Esophagus (tissue), 2 donors: ENCODE results near the gene HDAC5. TPM values are rescaled to one million over a fixed set of nuclear protein-coding genes. Genes with fewer than 3 reads are reported as not detected.

Experiments
- polyA plus RNA-seq, 2 donors: library from polyadenylated mRNA; stranded (reverse); fragments of 200-250 nt; gene quantifications; one replicate each; pipeline ENCODE4 v1.2.3, GENCODE V29; 2013
- donor health status: healthy with polysubstance abuse.
- donor health status: Bipolar disorder and iron deficiency.

HDAC5 gene
- polyA plus RNA-seq, 2 donors: 45.7 to 54.7 TPM

Other genes with a start within 250 kb of the HDAC5 start
- gene MPP2, start 216.1 kb downstream of the HDAC5 start, polyA plus RNA-seq: under 1 TPM; 0.39 to 0.72 TPM
- gene PPY, start 181.2 kb downstream of the HDAC5 start, polyA plus RNA-seq: not detected
- gene PYY, start 169.7 kb downstream of the HDAC5 start, polyA plus RNA-seq: not detected
- gene NAGS, start 119.0 kb downstream of the HDAC5 start, polyA plus RNA-seq: 1 to 10 TPM in 1 of 2 donors, under 1 TPM in 1; 0.67 to 1.9 TPM
- 10 to 100 TPM; 12.9 to 26.5 TPM for gene TMEM101, start 108.7 kb downstream of the HDAC5 start, polyA plus RNA-seq
- gene LSM12, start 57.0 kb downstream of the HDAC5 start, polyA plus RNA-seq: 10 to 100 TPM; 25.4 to 46.9 TPM
- 10 to 100 TPM; 36.3 to 43.5 TPM for gene G6PC3, start 52.9 kb downstream of the HDAC5 start, polyA plus RNA-seq
- 1 to 10 TPM; 1.7 to 2.5 TPM for gene HROB, start 18.3 kb upstream of the HDAC5 start, polyA plus RNA-seq
- under 1 TPM; 0.18 to 0.19 TPM for gene ASB16, start 47.1 kb upstream of the HDAC5 start, polyA plus RNA-seq
- 10 to 100 TPM; 25.2 to 37.5 TPM for gene TMUB2, start 63.3 kb upstream of the HDAC5 start, polyA plus RNA-seq
- gene ATXN7L3, start 76.2 kb upstream of the HDAC5 start, polyA plus RNA-seq: 10 to 100 TPM; 32.9 to 44.3 TPM
- gene UBTF, start 96.0 kb upstream of the HDAC5 start, polyA plus RNA-seq: 10 to 100 TPM; 30.3 to 35.2 TPM
- not detected for gene SLC4A1, start 144.5 kb upstream of the HDAC5 start, polyA plus RNA-seq
- gene RUNDC3A, start 185.0 kb upstream of the HDAC5 start, polyA plus RNA-seq: under 1 TPM; 0.77 to 0.88 TPM
- gene SLC25A39, start 201.2 kb upstream of the HDAC5 start, polyA plus RNA-seq: 100 to 1,000 TPM; 132 to 138 TPM
- gene GRN, start 221.7 kb upstream of the HDAC5 start, polyA plus RNA-seq: 100 to 1,000 TPM; 211 to 370 TPM
- gene FAM171A2, start 240.2 kb upstream of the HDAC5 start, polyA plus RNA-seq: 1 to 10 TPM; 1.2 to 2.2 TPM